Transverse colon (tissue), 4 donors: ENCODE measurements around the gene GLIS1. TPM values are rescaled to one million over a fixed set of nuclear protein-coding genes. Genes with fewer than 3 reads are reported as not detected.

Source experiments
- DNase-seq: peaks from one replicate; pipeline ENCODE4 v3.0.0-alpha.2; 2019
- H3K27ac ChIP-seq, 4 donors: fragments of 200-600 bp; sonication (generic); 2 replicates each; pipeline ENCODE4 v1.5.1; 2016 to 2018; ENCODE audit warnings: inconsistent platforms in 4 of 4
- H3K27me3 ChIP-seq: fragments of 200-600 bp; sonication (generic); 2 replicates; pipeline ENCODE4 v1.5.1; 2017; ENCODE audit warnings: inconsistent platforms
- H3K36me3 ChIP-seq, 4 donors: fragments of 200-600 bp; sonication (generic); 2 replicates each; pipeline ENCODE4 v1.5.1; 2017 to 2019; ENCODE audit warnings: inconsistent platforms in 4 of 4
- H3K4me1 ChIP-seq, 4 donors: fragments of 200-600 bp; sonication (generic); 2 replicates each; pipeline ENCODE4 v1.5.1; 2017 to 2020; ENCODE audit warnings: inconsistent platforms in 4 of 4
- H3K4me3 ChIP-seq, 4 donors: fragments of 200-600 bp; sonication (generic); 1 replicate in 1 of 4; 2 replicates in 3 of 4; pipeline versions ENCODE4 v1.5.1 to v1.6.1; 2017 to 2019; ENCODE audit warnings: inconsistent platforms in 4 of 4
- H3K9me3 ChIP-seq, 2 donors: fragments of 200-600 bp; sonication (generic); 2 replicates each; pipeline ENCODE4 v1.5.1; 2017 to 2019; ENCODE audit warnings: inconsistent platforms in 2 of 2
- EP300 ChIP-seq: sonication (generic); formaldehyde crosslinking; IDR thresholded peaks from one replicate; pipeline ENCODE4 v1.6.1; 2017; ENCODE audit warnings: antibody characterized with exemption, low read depth
- POLR2A ChIP-seq: fragments of 450-650 bp; IDR thresholded peaks from one replicate; pipeline ENCODE4 v1.6.1; 2016; ENCODE audit warnings: antibody characterized with exemption, mild to moderate bottlenecking, moderate library complexity
- POLR2AphosphoS5 ChIP-seq, 3 donors: sonication (generic); formaldehyde crosslinking; IDR thresholded peaks; one replicate each; pipeline ENCODE4 v1.6.1; 2016; ENCODE audit warnings: antibody characterized with exemption in 3 of 3
- whole genome bisulfite sequencing, 2 donors: methylation state at CpG; one replicate each; pipeline ENCODE4 v1.1.5; 2018; ENCODE audit warnings: low coverage in 1 of 2; 5-methylcytosine and 5-hydroxymethylcytosine counted together
- in situ Hi-C, 4 donors: fragments of 200-750 bp; cut with MboI; loops; one replicate each; pipeline versions ENCODE4 v1.15.0 to v1.15.1; 2017; ENCODE audit warnings: low sequenced_read_pairs in 3 of 4, low pct_ligation_motif_present in 1 of 4, low pct_unique_long_range_greater_than_20kb in 1 of 4
- intact Hi-C: fragments of 100-400 bp; cut with DNase I; formaldehyde crosslinking; loops from one replicate; pipeline ENCODE4 v1.15.1; 2023; ENCODE audit warnings: low total_unique reads
- total RNA-seq, 4 donors: library from RNA; depleted of rRNA; stranded (reverse); fragments of >200 nt; gene quantifications; one replicate each; pipeline ENCODE4 v1.1.0, GENCODE V29; 2016
- TF ChIP-seq, protein P1 (sequence below), 5 experiments: fragments of 200-600 bp in 3 of 5; fragments of 450-650 bp in 2 of 5; sonication (generic) in 3 of 5; IDR thresholded peaks; 1 replicate in 2 of 5; 2 replicates in 3 of 5; pipeline ENCODE4 v1.5.1; 2016 to 2017; ENCODE audit warnings: antibody characterized with exemption in 5 of 5, inconsistent platforms in 3 of 5, mild to moderate bottlenecking in 2 of 5, moderate library complexity in 1 of 5

GLIS1 gene
- total RNA-seq, 4 donors from 2014 or later: 0.16 to 0.75 (median 0.27) TPM; not detected in 1

DNA sequence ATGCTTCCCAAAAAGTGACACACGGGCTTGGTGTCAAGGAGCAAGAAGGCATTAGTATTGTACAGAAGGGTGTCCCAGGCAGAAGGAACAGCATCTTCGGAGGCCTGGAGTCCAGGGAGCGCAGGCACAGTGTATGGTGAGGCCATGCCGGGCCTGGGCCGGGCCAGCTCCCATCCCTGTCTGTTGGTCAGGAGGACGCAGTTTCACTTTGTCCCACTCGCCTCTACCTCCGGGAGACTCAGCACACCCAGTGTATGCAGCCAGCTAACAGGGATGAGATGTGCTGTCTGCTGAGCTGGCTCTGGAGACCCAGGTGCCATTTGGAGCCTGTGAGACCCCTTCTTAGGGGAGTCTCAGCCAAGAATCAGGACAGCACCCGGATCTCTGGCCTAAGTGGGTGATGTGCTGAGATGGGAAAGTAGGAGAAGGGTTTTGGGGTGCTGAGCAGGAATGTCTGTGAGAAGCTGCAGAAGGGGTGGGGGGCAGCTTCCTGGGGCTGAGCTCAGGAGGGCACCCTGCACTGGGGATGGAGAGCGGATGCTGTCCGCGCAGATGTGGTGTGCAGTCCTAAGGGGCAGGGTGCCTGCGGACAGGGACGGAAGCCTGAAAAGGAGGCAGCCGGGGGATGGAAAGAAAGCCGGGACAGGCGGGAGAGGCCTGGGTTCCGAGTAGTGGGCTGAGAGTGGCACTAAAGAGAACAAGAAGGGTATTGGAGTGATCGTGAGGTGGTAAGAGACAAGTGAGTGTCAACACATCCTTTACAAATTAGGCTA, 254.1 kb downstream of the GLIS1 start:
- H3K4me1 ChIP-seq: no peaks in the 10 kb centered on the region
- H3K9me3 ChIP-seq: no peaks in the 10 kb centered on the region
- TF ChIP-seq POLR2A (no peak), EP300 (no peak), POLR2AphosphoS5 (IDR thresholded peaks at IDR 0.05) (no peak)
- TF ChIP-seq, protein P1, sequence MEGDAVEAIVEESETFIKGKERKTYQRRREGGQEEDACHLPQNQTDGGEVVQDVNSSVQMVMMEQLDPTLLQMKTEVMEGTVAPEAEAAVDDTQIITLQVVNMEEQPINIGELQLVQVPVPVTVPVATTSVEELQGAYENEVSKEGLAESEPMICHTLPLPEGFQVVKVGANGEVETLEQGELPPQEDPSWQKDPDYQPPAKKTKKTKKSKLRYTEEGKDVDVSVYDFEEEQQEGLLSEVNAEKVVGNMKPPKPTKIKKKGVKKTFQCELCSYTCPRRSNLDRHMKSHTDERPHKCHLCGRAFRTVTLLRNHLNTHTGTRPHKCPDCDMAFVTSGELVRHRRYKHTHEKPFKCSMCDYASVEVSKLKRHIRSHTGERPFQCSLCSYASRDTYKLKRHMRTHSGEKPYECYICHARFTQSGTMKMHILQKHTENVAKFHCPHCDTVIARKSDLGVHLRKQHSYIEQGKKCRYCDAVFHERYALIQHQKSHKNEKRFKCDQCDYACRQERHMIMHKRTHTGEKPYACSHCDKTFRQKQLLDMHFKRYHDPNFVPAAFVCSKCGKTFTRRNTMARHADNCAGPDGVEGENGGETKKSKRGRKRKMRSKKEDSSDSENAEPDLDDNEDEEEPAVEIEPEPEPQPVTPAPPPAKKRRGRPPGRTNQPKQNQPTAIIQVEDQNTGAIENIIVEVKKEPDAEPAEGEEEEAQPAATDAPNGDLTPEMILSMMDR (IDR thresholded peaks at IDR 0.05): no peak
- H3K27me3 ChIP-seq: peaks cover 45% of the 10 kb centered on the region
- H3K36me3 ChIP-seq: no peaks in the 10 kb centered on the region
- intact Hi-C loops (loop anchor here (5.0 kb wide), 2 partner anchors 107 to 272 kb away; no protein-coding TSS in a partner anchor), in situ Hi-C loops (loop anchor here (5.0 to 25.0 kb wide), 4 partner anchors 200 to 277 kb away; no protein-coding TSS in a partner anchor)
- H3K27ac ChIP-seq: no peak overlapping the region
- no peak for DNase-seq
- no peak overlapping the region for H3K4me3 ChIP-seq
- WGBS, 2 donors: 77 to 87% methylated on average over 10 to 19 of the region's 19 CpGs

DNA sequence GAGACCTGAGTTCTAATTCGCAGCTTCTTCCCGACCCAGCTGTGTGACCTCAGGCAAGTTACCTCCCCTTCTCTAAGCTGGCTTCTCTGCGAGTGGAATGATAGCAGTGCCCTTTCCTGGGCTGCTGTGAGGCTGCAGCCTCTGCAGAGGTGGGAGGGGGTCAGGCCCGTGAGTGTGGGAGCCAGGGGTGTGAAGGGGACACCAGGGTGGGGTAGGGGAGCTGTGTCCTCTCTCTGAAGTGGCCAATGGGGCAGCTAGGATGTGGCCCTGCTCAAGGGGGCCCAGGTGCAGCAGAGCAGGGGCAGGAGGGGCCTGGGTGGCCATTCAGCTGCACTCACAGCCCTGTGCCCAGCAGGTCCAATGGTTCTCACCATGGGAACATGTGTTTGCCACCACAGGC, 255.3 kb downstream of the GLIS1 start:
- intact Hi-C loops: loop anchor here (5.0 kb wide), 1 partner anchor 274 kb away; no protein-coding TSS in a partner anchor
- in situ Hi-C loops: loop anchor here in 3 of 4 donors (10.0 to 25.0 kb wide), 3 partner anchors 201 to 279 kb away; no protein-coding TSS in a partner anchor
- DNase-seq: no peak
- no peak for TF ChIP-seq POLR2AphosphoS5 (IDR thresholded peaks at IDR 0.05)
- no peak for TF ChIP-seq POLR2A
- TF ChIP-seq EP300: no peak
- TF ChIP-seq, protein P1 (IDR thresholded peaks at IDR 0.05): no peak
- no peak overlapping the region for H3K27ac ChIP-seq
- H3K36me3 ChIP-seq: no peaks in the 10 kb centered on the region
- no peaks in the 10 kb centered on the region for H3K9me3 ChIP-seq
- H3K4me3 ChIP-seq: no peak overlapping the region
- 72 to 73% methylated on average over 3 to 4 of the region's 4 CpGs for WGBS, 2 donors
- no peaks in the 10 kb centered on the region for H3K4me1 ChIP-seq
- peaks cover 40% of the 10 kb centered on the region for H3K27me3 ChIP-seq

DNA sequence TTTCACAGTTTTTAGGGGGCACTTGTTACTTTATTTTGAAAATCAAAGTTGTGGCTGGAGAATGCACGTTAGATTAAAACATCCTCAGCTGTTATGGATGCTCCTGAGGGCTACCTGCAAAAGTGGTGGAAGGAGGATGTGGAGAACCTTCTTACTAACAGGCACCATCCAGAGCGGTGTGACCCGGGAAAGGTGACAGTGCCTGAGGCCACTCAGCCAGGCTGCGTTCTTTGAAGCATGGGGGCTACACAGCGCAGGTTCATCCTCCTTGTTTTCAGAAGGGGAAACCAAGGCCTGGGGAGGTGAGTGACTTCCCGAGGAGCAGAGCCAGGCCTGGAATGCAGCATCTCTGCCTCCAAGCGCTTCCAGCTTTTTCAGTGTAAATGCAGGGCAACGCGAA, 255.8 kb downstream of the GLIS1 start:
- intact Hi-C loops: loop anchor here (5.0 kb wide), 1 partner anchor 274 kb away; no protein-coding TSS in a partner anchor
- no peaks in the 10 kb centered on the region for H3K4me1 ChIP-seq
- peaks cover 35% of the 10 kb centered on the region for H3K27me3 ChIP-seq
- DNase-seq: no peak
- TF ChIP-seq EP300 (no peak), POLR2AphosphoS5 (IDR thresholded peaks at IDR 0.05) (no peak), POLR2A (no peak)
- TF ChIP-seq, protein P1 (IDR thresholded peaks at IDR 0.05): no peak
- no peak overlapping the region for H3K27ac ChIP-seq
- 86% methylated on average over 9 of the region's 9 CpGs; no CpG with 5 or more reads in 1 of the 2 donors for WGBS, 2 donors
- in situ Hi-C loops: loop anchor here in 3 of 4 donors (10.0 to 25.0 kb wide), 3 partner anchors 202 to 279 kb away; no protein-coding TSS in a partner anchor
- no peaks in the 10 kb centered on the region for H3K9me3 ChIP-seq
- no peak overlapping the region for H3K4me3 ChIP-seq
- H3K36me3 ChIP-seq: no peaks in the 10 kb centered on the region

DNA sequence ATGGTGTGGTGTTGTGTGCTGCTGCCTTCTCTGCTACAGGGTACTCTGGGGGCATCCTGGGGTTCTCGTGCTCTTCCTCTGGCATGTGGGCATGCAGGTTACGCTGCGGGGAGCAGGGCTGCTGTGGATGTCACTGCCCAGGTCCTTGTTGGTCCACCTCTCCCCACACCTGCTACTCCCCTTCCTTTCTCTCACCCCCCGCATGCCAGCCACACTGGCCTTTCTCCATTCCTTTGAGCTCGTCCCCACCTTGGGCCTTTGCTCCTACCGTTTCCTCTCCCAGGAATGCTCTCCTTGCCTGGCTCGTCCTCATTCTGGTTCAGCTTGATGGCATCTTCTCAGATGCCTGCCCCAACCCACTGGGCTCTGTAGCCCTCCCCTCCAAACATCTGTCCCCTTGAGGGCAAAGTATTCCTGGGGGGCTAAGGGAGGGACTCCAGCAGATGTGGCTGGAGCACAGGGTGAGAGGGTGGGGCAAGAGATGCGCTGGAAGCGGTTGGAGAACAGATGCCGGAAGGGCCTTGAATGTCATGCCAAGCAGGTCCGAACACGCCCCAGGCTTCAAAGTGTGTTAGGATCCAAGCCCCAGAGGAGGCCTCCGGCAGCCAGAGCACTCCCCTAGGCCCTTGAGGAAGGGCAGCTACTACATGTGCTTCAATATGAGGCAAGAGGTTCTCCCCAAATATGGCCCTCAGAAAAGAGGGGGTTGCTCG, 256.4 kb downstream of the GLIS1 start:
- Histone ChIP-seq H3K4me1 (no peaks in the 10 kb centered on the region), H3K4me3 (no peak overlapping the region), H3K27ac (no peak overlapping the region), H3K9me3 (no peaks in the 10 kb centered on the region), H3K36me3 (no peaks in the 10 kb centered on the region), H3K27me3 (peaks cover 30% of the 10 kb centered on the region)
- intact Hi-C loops (loop anchor here (5.0 kb wide), 1 partner anchor 275 kb away; no protein-coding TSS in a partner anchor), in situ Hi-C loops (loop anchor here in 3 of 4 donors (10.0 to 25.0 kb wide), 3 partner anchors 202 to 280 kb away; no protein-coding TSS in a partner anchor)
- WGBS, 2 donors: 78 to 88% methylated on average over 5 to 14 of the region's 14 CpGs
- DNase-seq: no peak
- TF ChIP-seq, protein P1 (IDR thresholded peaks at IDR 0.05): no peak
- TF ChIP-seq EP300 (no peak), POLR2A (no peak), POLR2AphosphoS5 (IDR thresholded peaks at IDR 0.05) (no peak)
